Ascending aorta (tissue), 2 donors: ENCODE measurements around the gene PLEKHM2. TPM values are rescaled to one million over a fixed set of nuclear protein-coding genes. Genes with fewer than 3 reads are reported as not detected.

Experiments used
- DNase-seq, 2 donors: peaks; one replicate each; pipeline ENCODE4 v3.0.0-alpha.2; 2019; ENCODE audit warnings: low spot score in 2 of 2
- H3K27ac ChIP-seq, 2 donors: fragments of 200-600 bp; sonication (generic); one replicate each; pipeline ENCODE4 v1.5.1; 2016 to 2017; ENCODE audit warnings: mild to moderate bottlenecking in 1 of 2
- H3K27me3 ChIP-seq: fragments of 200-600 bp; sonication (generic); one replicate; pipeline ENCODE4 v1.5.1; 2017
- H3K36me3 ChIP-seq, 2 donors: fragments of 200-600 bp; sonication (generic); one replicate each; pipeline ENCODE4 v1.5.1; 2016
- H3K4me1 ChIP-seq, 2 donors: fragments of 200-600 bp; sonication (generic); one replicate each; pipeline ENCODE4 v1.5.1; 2016 to 2017; ENCODE audit warnings: mild to moderate bottlenecking in 1 of 2
- H3K4me3 ChIP-seq, 2 donors: fragments of 200-600 bp; sonication (generic); one replicate each; pipeline ENCODE4 v1.5.1; 2016 to 2017; ENCODE audit warnings: mild to moderate bottlenecking in 1 of 2
- H3K9me3 ChIP-seq, 2 donors: fragments of 200-600 bp; sonication (generic); one replicate each; pipeline ENCODE4 v1.5.1; 2016
- CTCF ChIP-seq, 3 experiments: fragments of 200-600 bp in 2 of 3; fragments of 450-650 bp in 1 of 3; sonication (generic) in 2 of 3; IDR thresholded peaks; one replicate each; pipeline ENCODE4 v1.5.1; 2016 to 2019; ENCODE audit warnings: antibody characterized with exemption in 3 of 3, mild to moderate bottlenecking in 1 of 3, moderate library complexity in 1 of 3
- intact Hi-C: fragments of 100-400 bp; cut with DNase I; formaldehyde crosslinking; loops from one replicate; pipeline ENCODE4 v1.15.1; 2023
- total RNA-seq: library from RNA; depleted of rRNA; stranded (reverse); fragments of >200 nt; gene quantifications from one replicate; pipeline ENCODE4 v1.1.0, GENCODE V29; 2016

The PLEKHM2 gene
- total RNA-seq, 1 donor from 2014 or later = 129 TPM

DNA sequence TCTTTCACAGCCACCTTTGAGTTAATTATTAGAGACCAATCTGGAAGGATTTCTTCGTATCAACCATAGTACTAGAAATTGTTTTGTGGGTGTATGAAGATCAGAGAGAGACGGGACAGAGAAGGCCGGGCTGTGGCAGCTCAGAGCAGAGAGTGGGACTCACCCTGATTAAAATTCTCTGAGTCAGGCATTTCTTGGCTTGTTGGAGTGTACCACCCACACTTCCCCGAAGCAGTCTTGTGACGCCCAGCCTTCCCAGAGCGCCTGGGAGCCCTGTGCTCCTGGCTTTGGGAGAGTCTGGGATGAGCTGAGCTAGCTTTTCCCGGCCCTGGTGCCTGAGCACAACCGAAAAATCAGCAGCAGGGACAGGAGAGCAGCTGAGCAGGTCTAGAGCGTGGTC, 19.4 kb downstream of the PLEKHM2 start:
- Histone ChIP-seq H3K36me3 (peaks cover 0 to 4% of the 10 kb centered on the region in 2 donors), H3K27me3 (no peaks in the 10 kb centered on the region), H3K27ac (peak overlapping the region; percentile 84 to 91), H3K4me1 (peaks cover 16 to 26% of the 10 kb centered on the region in 2 donors), H3K9me3 (no peaks in the 10 kb centered on the region), H3K4me3 (peak overlapping the region; percentile 3 to 12)
- intact Hi-C loops = loop anchor here (2.0 to 5.0 kb wide), 2 partner anchors 19 to 44 kb away; partner anchors contain the start of gene PLEKHM2
- no peak for TF ChIP-seq CTCF (IDR thresholded peaks at IDR 0.05)
- peak; percentile 79 to 94 for DNase-seq

DNA sequence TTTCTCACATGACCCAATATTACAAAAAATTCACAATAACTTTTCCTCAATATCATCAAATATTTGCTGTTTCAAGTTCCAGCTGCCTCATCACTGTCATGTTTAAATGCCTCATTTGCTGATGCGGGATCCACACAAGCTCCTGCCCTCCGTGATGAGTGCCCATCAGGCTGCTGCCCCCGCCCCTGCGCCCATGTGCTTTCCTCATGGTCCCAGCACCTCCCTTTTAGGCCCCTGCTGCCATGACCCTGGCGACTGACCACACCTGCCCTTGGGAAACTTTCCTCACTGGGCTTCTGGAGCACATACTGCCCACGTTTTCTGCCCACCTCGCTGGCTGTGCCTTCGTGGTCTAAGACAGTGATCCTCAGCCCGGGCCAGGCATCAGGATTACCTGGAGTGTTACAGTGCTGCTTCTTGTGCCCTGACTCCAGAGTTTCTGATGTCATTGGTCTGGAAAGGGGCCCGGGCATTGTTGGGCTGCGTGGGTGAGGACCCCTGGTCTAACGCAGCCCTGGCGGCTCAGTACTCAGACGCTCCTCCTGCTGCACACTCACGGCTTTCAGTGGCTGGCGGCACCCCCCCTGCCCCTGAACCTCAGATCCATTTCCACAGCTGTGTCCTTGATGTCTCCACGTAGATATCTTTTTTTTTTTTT, 20.5 kb downstream of the PLEKHM2 start:
- no peak for DNase-seq
- peaks cover 0 to 4% of the 10 kb centered on the region in 2 donors for H3K36me3 ChIP-seq

GRCh38 chr1:15705184-15705566, 21.1 kb downstream of the PLEKHM2 start:
- Histone ChIP-seq H3K4me3 (no peak overlapping the region), H3K4me1 (peaks cover 13 to 26% of the 10 kb centered on the region in 2 donors), H3K9me3 (no peaks in the 10 kb centered on the region), H3K36me3 (peaks cover 0 to 4% of the 10 kb centered on the region in 2 donors), H3K27me3 (no peaks in the 10 kb centered on the region), H3K27ac (peak overlapping the region; percentile 84 to 91)
- intact Hi-C loops = no loop called here
- TF ChIP-seq CTCF (IDR thresholded peaks at IDR 0.05) = no peak
- no peak for DNase-seq

More for the DNA sequence above, 20.5 kb downstream of the PLEKHM2 start:
- no peaks in the 10 kb centered on the region for H3K9me3 ChIP-seq
- H3K27me3 ChIP-seq = no peaks in the 10 kb centered on the region
- H3K27ac ChIP-seq = peak overlapping the region; percentile 84 to 91
- no peak overlapping the region for H3K4me3 ChIP-seq
- TF ChIP-seq CTCF (IDR thresholded peaks at IDR 0.05) = no peak
- intact Hi-C loops = loop anchor here (5.0 kb wide), 1 partner anchor 43 kb away; no protein-coding TSS in a partner anchor
- H3K4me1 ChIP-seq = peaks cover 16 to 26% of the 10 kb centered on the region in 2 donors

DNA sequence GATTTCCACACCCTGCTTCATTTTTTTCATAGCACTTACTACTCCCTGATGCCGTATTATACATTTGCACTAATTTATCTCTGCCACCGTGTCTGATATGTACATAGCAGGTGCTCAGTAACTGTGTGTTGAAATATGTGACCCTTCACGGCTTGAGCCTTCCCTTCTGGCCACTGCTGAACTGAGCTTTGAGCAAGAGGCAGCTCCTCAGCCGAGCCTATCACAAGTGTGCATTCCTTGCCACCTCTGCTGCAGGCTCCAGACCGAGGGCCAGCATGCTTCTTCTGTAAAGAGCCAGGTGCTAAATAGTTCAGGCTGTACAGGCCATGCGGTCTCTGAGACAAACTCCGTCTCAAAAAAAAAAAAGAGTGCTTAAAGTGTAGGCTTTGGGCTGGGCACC, 22.6 kb downstream of the PLEKHM2 start:
- Histone ChIP-seq H3K27ac (no peak overlapping the region), H3K4me3 (no peak overlapping the region), H3K36me3 (peaks cover 0 to 4% of the 10 kb centered on the region in 2 donors), H3K9me3 (no peaks in the 10 kb centered on the region), H3K4me1 (peaks cover 9 to 19% of the 10 kb centered on the region in 2 donors), H3K27me3 (no peaks in the 10 kb centered on the region)
- intact Hi-C loops = no loop called here
- TF ChIP-seq CTCF (IDR thresholded peaks at IDR 0.05) = no peak
- DNase-seq = no peak

- TF ChIP-seq CTCF (IDR thresholded peaks at IDR 0.05) = no peak
- Histone ChIP-seq H3K27ac (no peak overlapping the region), H3K27me3 (no peaks in the 10 kb centered on the region), H3K4me3 (no peak overlapping the region), H3K4me1 (peaks cover 9 to 19% of the 10 kb centered on the region in 2 donors), H3K36me3 (peaks cover 0 to 4% of the 10 kb centered on the region in 2 donors), H3K9me3 (no peaks in the 10 kb centered on the region)
- no peak for DNase-seq
- intact Hi-C loops = no loop called here
Observed at GRCh38 chr1:15707239-15707925, 23.3 kb downstream of the PLEKHM2 start.
